Upper lobe of left lung (tissue), 4 donors: ENCODE measurements around the gene MAP3K9.

Source experiments
- CTCF ChIP-seq, 6 experiments: fragments of 450-650 bp in 4 of 6; fragments of 200-600 bp in 2 of 6; sonication (generic) in 2 of 6; IDR thresholded peaks; one replicate each; pipeline ENCODE4 v1.5.1; 2016 to 2019; ENCODE audit warnings: antibody characterized with exemption in 6 of 6
- EP300 ChIP-seq, 4 donors: sonication (generic); formaldehyde crosslinking; IDR thresholded peaks; one replicate each; pipeline ENCODE4 v1.5.1; 2017; ENCODE audit warnings: antibody characterized with exemption in 4 of 4, control low read depth in 2 of 4
- POLR2A ChIP-seq, 4 donors: fragments of 450-650 bp; IDR thresholded peaks; one replicate each; pipeline ENCODE4 v1.5.1; 2016 to 2017; ENCODE audit warnings: antibody characterized with exemption in 4 of 4, mild to moderate bottlenecking in 2 of 4
- POLR2AphosphoS5 ChIP-seq, 2 donors: sonication (generic); formaldehyde crosslinking; IDR thresholded peaks; one replicate each; pipeline ENCODE4 v1.5.1; 2017; ENCODE audit warnings: antibody characterized with exemption in 2 of 2

DNA sequence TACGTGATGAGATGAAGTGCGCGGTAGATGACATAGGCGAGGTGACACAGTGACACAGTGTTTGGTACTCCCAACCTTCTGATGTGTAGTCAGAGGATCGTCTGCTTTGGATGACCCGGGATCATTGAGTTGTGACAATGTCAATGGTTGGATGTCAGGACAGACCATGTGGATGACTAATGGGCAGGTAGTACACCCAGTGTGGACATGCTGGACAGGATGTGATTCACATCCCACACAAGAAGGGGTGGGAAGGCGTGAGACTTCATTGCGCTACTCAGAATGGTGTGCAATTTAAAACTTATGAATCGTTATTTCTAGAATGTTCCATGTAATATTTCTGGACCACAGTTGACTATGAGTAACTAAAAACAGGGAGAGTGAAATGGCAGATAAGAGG lies 23.8 kb downstream of the MAP3K9 start:
- TF ChIP-seq CTCF (IDR thresholded peaks at IDR 0.05) (no peak), EP300 (IDR thresholded peaks at IDR 0.05) (no peak), POLR2A (IDR thresholded peaks at IDR 0.05) (no peak), POLR2AphosphoS5 (IDR thresholded peaks at IDR 0.05) (no peak)
